Immature natural killer cell (primary cell): Measurements from ENCODE around the gene PSMD6. TPM values are rescaled to one million over a fixed set of nuclear protein-coding genes. Genes with fewer than 3 reads are reported as not detected.
A peak's percentile ranks its signal among the peaks of the same experiment; 100 is the strongest.

ENCODE experiments used
- DNase-seq, 3 donors: peaks; one replicate each; pipeline ENCODE4 v3.0.0; 2022; ENCODE audit warnings: mixed read lengths in 1 of 3
- H3K27ac Mint-ChIP-seq, 6 donors: one replicate each; pipeline ENCODE4 v1.8.0; 2020; ENCODE audit warnings: mixed read lengths in 6 of 6, mild to moderate bottlenecking in 5 of 6, inconsistent platforms in 4 of 6, moderate library complexity in 3 of 6
- H3K27me3 Mint-ChIP-seq, 3 donors: one replicate each; pipeline ENCODE4 v1.8.0; 2020 to 2021; ENCODE audit warnings: low read depth in 3 of 3, mild to moderate bottlenecking in 3 of 3, mixed read lengths in 3 of 3, moderate library complexity in 3 of 3, inconsistent platforms in 1 of 3
- H3K36me3 Mint-ChIP-seq, 3 donors: one replicate each; pipeline ENCODE4 v1.8.0; 2020; ENCODE audit warnings: mixed read lengths in 3 of 3, inconsistent platforms in 2 of 3, mild to moderate bottlenecking in 2 of 3
- H3K4me1 Mint-ChIP-seq, 2 donors: one replicate each; pipeline ENCODE4 v1.8.0; 2020; ENCODE audit warnings: inconsistent platforms in 2 of 2, mild to moderate bottlenecking in 2 of 2, mixed read lengths in 2 of 2, moderate library complexity in 1 of 2
- H3K4me3 Mint-ChIP-seq, 5 donors: one replicate each; pipeline ENCODE4 v1.8.0; 2020; ENCODE audit warnings: mild to moderate bottlenecking in 5 of 5, mixed read lengths in 5 of 5, inconsistent platforms in 3 of 5, moderate library complexity in 3 of 5
- H3K9me3 Mint-ChIP-seq, 6 donors: one replicate each; pipeline ENCODE4 v1.8.0; 2020; ENCODE audit warnings: mild to moderate bottlenecking in 6 of 6, mixed read lengths in 6 of 6, inconsistent platforms in 4 of 6, moderate library complexity in 3 of 6
- polyA plus RNA-seq, 3 donors: library from polyadenylated mRNA; unstranded; fragments of 300-500 nt; fragmentation: Illumina TruSeq; gene quantifications; one replicate each; pipeline ENCODE4 v1.2.3, GENCODE V29; 2021

PSMD6 gene
- polyA plus RNA-seq, 3 donors from 2014 or later = 92.3 to 161 (median 124) TPM

DNA sequence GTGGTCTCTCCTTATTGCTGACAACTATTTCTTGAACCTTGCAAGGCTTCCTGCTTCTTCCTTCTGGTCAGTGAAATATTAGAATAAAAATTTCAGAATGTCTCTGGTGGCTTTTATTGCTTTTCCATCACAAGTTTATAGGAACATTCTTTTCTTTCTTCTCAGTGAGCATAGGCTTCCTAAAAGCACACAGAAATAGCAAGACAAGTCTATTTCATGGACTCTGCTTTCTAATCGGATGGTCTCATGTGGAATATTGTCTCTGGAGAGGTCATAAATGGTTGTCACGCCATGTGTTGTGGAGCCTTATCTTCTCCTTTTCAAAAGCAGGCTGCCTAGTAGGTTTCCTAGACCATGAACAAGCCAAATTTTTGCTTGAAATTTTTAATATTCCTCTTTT, 9.8 kb upstream of the PSMD6 start:
- H3K27ac Mint-ChIP-seq = no peak overlapping the region
- H3K9me3 Mint-ChIP-seq = peaks cover 0 to 4% (median 0%) of the 10 kb centered on the region in 6 donors
- H3K36me3 Mint-ChIP-seq = no peaks in the 10 kb centered on the region
- H3K4me3 Mint-ChIP-seq = no peak overlapping the region
- H3K4me1 Mint-ChIP-seq = peaks cover 8 to 10% of the 10 kb centered on the region in 2 donors
- H3K27me3 Mint-ChIP-seq = peaks cover 3 to 12% (median 11%) of the 10 kb centered on the region in 3 donors
- no peak for DNase-seq

DNA sequence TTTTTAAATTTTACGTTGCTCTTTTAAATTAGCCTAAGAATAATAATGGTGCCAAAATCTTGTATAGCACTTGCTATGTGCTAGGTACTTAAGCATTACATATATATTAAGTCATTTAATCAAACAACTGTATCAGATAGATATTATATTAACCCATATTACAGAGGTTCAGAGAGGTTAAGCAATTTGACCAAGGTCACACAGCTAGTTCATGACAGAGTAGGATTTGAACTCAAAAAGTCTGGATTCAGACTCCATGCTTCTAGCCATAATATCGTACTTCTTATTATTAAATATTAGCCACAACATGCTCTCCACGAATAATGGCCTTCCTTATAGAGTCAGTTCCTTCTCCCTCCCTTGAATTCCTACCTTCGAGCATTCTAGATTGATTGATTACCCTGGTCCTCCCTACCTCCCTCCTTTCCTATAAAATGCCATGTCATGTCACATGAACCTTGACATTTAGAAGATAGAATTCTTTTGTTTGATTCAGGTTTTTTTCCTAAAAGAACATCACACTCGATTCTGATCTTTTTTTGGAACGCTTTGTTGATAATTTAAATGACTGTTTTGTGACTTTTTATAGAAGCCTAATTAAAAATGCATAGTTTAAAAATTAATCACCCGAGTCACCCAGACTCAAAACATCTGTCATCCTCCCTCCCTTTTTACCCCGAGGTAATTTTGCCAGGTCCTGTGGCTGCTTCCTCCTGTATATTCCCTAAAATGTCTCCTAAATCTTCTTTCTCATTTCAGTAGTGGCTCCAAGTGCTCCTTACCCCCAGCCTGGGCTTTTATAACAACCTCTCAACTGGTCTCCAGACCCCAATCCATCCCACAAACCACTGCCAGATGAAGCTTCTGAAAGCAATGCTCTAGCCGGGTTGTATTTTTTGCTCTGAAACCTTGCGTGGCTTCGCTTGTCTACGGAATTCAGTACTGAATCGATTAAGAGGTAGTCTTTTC, 8.5 kb upstream of the PSMD6 start:
- no peak overlapping the region for H3K27ac Mint-ChIP-seq
- H3K4me3 Mint-ChIP-seq = peak overlapping the region in 3 of 5 donors; percentile 9 to 93 (median 27)
- H3K27me3 Mint-ChIP-seq = peaks cover 7 to 14% (median 13%) of the 10 kb centered on the region in 3 donors
- no peak for DNase-seq
- peaks cover 8 to 10% of the 10 kb centered on the region in 2 donors for H3K4me1 Mint-ChIP-seq
- peaks cover 0 to 4% (median 0%) of the 10 kb centered on the region in 6 donors for H3K9me3 Mint-ChIP-seq
- H3K36me3 Mint-ChIP-seq = no peaks in the 10 kb centered on the region

DNA sequence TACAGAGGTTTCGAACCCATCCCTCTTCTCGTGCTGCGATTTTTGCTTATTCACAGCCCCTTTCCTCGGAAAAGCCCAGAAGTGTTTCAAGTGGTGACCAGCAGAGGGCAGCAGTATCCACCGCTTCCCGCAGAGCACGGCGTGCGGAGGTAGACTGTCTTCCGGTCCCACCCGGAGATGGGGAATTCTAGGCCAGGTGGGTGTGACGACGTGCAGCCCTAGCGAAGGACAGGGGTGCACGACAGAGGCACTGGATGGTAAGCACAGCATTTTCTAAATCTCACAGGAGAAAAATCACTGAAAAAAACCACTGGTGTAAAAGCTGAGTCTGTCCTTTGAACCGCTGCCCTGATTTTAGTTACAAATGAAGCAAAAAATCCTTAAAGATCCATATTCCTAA, 7.4 kb upstream of the PSMD6 start:
- Mint-ChIP-seq H3K4me1 (peaks cover 8 to 10% of the 10 kb centered on the region in 2 donors), H3K36me3 (no peaks in the 10 kb centered on the region), H3K27ac (peak overlapping the region; percentile 5 to 79 (median 66)), H3K27me3 (peaks cover 7 to 14% (median 11%) of the 10 kb centered on the region in 3 donors), H3K4me3 (peak overlapping the region; percentile 84 to 94 (median 90)), H3K9me3 (peaks cover 0 to 4% (median 0%) of the 10 kb centered on the region in 6 donors)
- peak; percentile 62 to 66 (median 63) for DNase-seq

DNA sequence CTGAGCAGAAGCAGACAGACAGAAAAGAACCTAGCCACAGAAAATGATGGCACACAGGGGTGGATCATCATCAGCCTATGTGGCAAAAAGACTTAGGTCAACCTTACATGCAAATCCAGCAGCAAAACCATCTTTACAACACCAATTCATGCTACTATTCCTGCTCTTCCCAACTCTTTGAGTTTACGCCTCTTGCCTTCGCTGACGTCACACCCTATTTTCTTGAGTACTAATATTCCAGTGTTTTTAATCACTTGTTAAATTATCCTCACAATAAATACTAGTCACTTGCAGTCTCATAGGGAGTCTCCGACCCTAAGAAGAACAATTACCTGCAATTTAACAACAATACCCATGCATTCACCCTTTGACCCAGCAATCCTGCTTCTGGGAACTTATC, 6.0 kb upstream of the PSMD6 start:
- Mint-ChIP-seq H3K36me3 (no peaks in the 10 kb centered on the region), H3K4me3 (no peak overlapping the region), H3K27me3 (peaks cover 7 to 13% (median 11%) of the 10 kb centered on the region in 3 donors), H3K9me3 (peaks cover 0 to 4% (median 0%) of the 10 kb centered on the region in 6 donors), H3K4me1 (peaks cover 11 to 13% of the 10 kb centered on the region in 2 donors), H3K27ac (no peak overlapping the region)
- DNase-seq = no peak

DNA sequence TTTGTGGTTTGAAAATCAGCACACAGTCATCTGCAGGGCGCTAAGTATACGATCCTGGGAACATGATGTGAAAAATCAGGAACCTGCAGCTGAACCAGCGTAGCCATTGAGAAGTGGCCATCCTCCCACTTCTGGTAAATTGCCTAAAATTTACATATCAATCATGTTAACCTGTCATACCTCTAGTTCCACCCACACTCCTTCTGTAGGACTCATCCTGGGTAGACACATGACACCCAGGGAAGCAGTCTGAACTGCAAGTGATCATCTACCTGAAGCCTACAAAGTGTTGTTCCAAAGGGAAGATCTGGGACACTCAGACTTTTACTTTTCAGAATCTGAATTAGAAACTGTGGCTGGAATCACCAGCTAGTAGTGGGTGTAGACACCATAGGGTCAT, 5.5 kb upstream of the PSMD6 start:
- peaks cover 0 to 2% (median 0%) of the 10 kb centered on the region in 6 donors for H3K9me3 Mint-ChIP-seq
- H3K27me3 Mint-ChIP-seq = peaks cover 7 to 11% (median 9%) of the 10 kb centered on the region in 3 donors
- H3K4me1 Mint-ChIP-seq = peaks cover 17 to 19% of the 10 kb centered on the region in 2 donors
- H3K4me3 Mint-ChIP-seq = peak overlapping the region in 1 of 5 donors; percentile 0
- no peaks in the 10 kb centered on the region for H3K36me3 Mint-ChIP-seq
- no peak overlapping the region for H3K27ac Mint-ChIP-seq
- DNase-seq = no peak

DNA sequence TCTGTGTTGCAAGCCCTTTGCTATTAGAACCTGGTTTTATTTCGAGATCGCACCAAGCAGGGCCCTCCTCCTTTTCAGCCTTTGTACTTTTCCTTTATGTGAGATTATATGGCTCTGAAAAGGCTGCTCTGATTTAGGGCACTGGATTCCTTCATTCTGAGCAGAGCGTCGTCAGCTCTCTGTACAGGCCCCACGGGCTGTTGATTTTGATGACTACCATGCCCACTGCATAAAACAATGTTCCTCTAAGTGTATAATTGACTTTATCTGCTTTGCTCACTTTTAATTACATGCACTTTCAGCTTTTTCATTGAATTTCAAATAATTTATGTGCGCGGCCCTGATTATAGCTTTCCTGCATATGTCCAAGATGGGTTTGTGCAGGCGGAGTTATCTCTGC, 4.4 kb upstream of the PSMD6 start:
- peaks cover 23 to 26% of the 10 kb centered on the region in 2 donors for H3K4me1 Mint-ChIP-seq
- H3K36me3 Mint-ChIP-seq = no peaks in the 10 kb centered on the region
- H3K27me3 Mint-ChIP-seq = peaks cover 7 to 14% (median 13%) of the 10 kb centered on the region in 3 donors
- no peak for DNase-seq
- H3K27ac Mint-ChIP-seq = no peak overlapping the region
- H3K4me3 Mint-ChIP-seq = no peak overlapping the region
- peaks cover 0 to 2% (median 0%) of the 10 kb centered on the region in 6 donors for H3K9me3 Mint-ChIP-seq

DNA sequence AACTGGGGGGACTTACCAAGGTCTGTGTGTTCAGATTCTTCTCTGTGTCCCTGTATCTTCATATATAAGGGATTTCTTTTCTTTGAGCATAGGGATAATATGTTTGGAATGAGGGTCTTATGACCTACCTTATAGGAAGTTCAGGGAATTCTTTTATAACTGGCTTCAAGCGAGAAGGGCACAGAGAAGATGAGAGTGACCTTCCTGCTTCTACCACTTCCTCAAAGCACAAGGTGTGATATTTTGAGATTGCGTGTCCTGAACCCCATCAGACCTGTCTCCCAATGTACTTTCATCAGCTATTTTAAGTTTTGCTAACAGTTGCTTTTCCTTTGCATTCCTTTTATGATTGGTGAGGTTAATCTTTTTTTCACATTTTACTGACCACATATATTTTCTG, 3.1 kb upstream of the PSMD6 start:
- Mint-ChIP-seq H3K27me3 (peaks cover 10 to 18% (median 13%) of the 10 kb centered on the region in 3 donors), H3K4me1 (peaks cover 35 to 39% of the 10 kb centered on the region in 2 donors), H3K4me3 (no peak overlapping the region), H3K36me3 (no peaks in the 10 kb centered on the region), H3K27ac (no peak overlapping the region), H3K9me3 (peaks cover 0 to 2% (median 0%) of the 10 kb centered on the region in 6 donors)
- no peak for DNase-seq

DNA sequence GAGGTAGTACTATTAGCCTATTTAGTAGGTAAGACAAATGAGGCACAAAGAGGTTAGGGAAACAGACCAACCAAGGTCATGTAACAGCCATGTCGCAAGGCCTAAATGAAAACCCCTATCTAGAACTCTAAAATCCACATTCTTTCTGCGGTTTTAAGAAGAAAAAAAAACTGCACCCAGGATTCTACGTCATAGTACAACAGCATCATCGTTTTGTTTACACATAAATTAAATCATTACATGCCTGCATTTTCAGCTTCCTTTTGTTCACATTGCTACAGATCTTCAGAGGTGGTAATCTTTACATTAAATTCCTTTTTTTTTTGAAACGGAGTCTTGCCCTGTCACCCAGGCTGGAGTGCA, 548 bp upstream of the PSMD6 start:
- H3K4me3 Mint-ChIP-seq = peak overlapping the region; percentile 88 to 89 (median 88)
- peaks cover 0 to 3% (median 3%) of the 10 kb centered on the region in 3 donors for H3K36me3 Mint-ChIP-seq
- H3K27ac Mint-ChIP-seq = peak overlapping the region; percentile 80 to 89 (median 83)
- peaks cover 8 to 11% (median 10%) of the 10 kb centered on the region in 3 donors for H3K27me3 Mint-ChIP-seq
- no peaks in the 10 kb centered on the region for H3K9me3 Mint-ChIP-seq
- H3K4me1 Mint-ChIP-seq = peaks cover 29 to 43% of the 10 kb centered on the region in 2 donors
- DNase-seq = no peak

DNA sequence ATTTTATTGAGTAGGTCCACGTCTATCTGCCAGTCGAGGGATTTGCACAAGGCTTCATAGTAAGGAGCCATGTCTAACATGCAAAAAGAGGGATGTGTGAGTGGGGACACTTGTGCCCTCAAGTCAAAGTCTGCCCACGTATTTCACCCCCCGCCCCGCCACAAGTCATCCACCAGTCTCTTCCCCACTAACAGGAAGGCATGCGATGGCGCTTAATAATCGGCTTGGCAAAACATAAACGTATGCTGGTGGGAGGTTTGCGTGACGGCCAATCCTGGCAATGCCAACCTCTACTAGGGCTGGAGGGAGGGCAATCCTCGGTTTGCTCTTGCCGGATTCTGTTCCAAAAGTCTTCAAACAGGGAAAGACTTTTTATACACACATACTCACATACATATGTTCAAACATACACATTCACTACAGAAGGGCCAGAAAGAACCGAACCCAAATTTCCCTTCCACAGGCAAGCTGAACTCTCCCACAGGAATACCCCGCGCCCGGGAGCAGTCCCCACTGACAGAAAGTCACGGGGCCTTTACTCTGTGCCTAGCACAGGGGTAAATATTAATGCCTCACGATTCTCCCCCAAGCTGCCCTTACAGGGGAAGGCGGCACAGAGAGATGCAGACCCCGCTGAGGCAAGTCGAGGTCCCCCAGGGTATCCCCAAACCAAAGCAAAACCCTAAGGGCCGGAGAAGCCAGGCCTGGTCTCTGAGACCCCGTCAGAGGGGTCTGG, 675 bp downstream of the PSMD6 start:
- peak overlapping the region; percentile 36 to 93 (median 76) for H3K27ac Mint-ChIP-seq
- peak overlapping the region; percentile 88 to 89 (median 88) for H3K4me3 Mint-ChIP-seq
- H3K4me1 Mint-ChIP-seq = peaks cover 29 to 54% of the 10 kb centered on the region in 2 donors
- H3K9me3 Mint-ChIP-seq = no peaks in the 10 kb centered on the region
- DNase-seq = no peak
- peaks cover 3 to 11% (median 10%) of the 10 kb centered on the region in 3 donors for H3K27me3 Mint-ChIP-seq
- H3K36me3 Mint-ChIP-seq = peaks cover 6 to 13% (median 11%) of the 10 kb centered on the region in 3 donors

DNA sequence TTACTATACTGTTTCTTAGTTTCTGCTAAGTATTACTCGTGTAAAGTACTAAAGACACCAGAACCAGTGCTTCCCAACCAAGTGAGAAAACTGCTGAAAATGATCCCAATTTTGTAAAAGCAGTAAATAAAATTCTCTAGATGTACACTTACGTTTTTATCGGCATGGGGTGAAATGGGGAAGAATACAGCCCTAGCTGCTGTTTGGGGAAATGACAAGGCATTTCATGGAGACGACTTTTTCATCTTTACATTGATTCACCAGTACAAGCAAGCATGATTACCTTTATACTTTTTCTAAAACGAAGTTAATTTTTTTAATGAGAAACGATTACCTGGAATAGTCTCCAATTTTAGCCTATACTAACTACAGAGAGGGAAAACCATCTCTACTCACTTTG, 1.4 kb downstream of the PSMD6 start:
- H3K36me3 Mint-ChIP-seq = peaks cover 6 to 16% (median 13%) of the 10 kb centered on the region in 3 donors
- H3K9me3 Mint-ChIP-seq = no peaks in the 10 kb centered on the region
- H3K4me1 Mint-ChIP-seq = peaks cover 29 to 57% of the 10 kb centered on the region in 2 donors
- peak overlapping the region; percentile 88 to 89 (median 88) for H3K4me3 Mint-ChIP-seq
- peak overlapping the region; percentile 36 to 93 (median 66) for H3K27ac Mint-ChIP-seq
- DNase-seq = no peak
- H3K27me3 Mint-ChIP-seq = peaks cover 2 to 10% (median 5%) of the 10 kb centered on the region in 3 donors

DNA sequence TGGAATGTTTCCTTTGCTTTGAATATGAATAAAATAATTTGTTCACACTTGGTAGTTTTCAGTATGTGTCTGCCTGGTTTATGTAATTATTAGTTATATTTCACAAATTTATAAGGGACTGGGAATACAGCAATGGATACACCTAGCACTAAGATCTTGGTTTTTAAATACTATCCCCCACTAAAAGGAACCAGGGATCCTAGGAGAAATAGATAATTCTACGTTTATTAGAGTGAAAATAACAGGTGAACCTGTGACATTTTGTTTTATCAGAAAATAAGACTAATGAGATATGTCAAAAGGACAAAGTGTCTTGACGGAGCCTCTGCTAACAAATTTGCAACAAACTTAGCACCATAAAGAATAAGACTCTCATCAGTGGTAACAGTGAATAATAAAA, 3.4 kb downstream of the PSMD6 start:
- peaks cover 29 to 71% of the 10 kb centered on the region in 2 donors for H3K4me1 Mint-ChIP-seq
- DNase-seq = no peak
- H3K9me3 Mint-ChIP-seq = no peaks in the 10 kb centered on the region
- peaks cover 2 to 10% (median 5%) of the 10 kb centered on the region in 3 donors for H3K27me3 Mint-ChIP-seq
- H3K27ac Mint-ChIP-seq = no peak overlapping the region
- peaks cover 6 to 21% (median 13%) of the 10 kb centered on the region in 3 donors for H3K36me3 Mint-ChIP-seq
- no peak overlapping the region for H3K4me3 Mint-ChIP-seq

DNA sequence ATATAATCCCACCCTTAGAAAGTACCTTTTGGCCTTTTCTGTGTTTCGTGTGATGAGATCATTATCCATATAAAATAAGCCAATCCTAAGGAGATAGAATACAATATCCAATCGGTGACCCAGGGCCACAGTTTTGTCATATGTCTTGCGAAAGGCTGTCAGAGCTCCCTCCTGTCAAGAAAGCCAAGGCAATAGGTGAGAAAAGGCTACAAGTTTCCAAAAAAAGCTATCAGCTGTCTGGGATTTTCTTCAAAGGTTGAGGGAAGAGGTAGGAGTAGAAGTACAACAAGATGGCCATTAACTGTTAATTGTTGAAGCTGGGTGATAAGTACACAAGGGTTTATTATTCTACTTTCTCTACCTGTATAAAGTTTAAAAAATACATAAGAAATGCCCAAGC, 4.0 kb downstream of the PSMD6 start:
- Mint-ChIP-seq H3K27ac (peak overlapping the region in 4 of 6 donors; percentile 13 to 69 (median 26)), H3K9me3 (no peaks in the 10 kb centered on the region), H3K36me3 (peaks cover 6 to 25% (median 20%) of the 10 kb centered on the region in 3 donors), H3K4me1 (peaks cover 31 to 72% of the 10 kb centered on the region in 2 donors), H3K4me3 (no peak overlapping the region), H3K27me3 (peaks cover 2 to 10% (median 5%) of the 10 kb centered on the region in 3 donors)
- DNase-seq = no peak

DNA sequence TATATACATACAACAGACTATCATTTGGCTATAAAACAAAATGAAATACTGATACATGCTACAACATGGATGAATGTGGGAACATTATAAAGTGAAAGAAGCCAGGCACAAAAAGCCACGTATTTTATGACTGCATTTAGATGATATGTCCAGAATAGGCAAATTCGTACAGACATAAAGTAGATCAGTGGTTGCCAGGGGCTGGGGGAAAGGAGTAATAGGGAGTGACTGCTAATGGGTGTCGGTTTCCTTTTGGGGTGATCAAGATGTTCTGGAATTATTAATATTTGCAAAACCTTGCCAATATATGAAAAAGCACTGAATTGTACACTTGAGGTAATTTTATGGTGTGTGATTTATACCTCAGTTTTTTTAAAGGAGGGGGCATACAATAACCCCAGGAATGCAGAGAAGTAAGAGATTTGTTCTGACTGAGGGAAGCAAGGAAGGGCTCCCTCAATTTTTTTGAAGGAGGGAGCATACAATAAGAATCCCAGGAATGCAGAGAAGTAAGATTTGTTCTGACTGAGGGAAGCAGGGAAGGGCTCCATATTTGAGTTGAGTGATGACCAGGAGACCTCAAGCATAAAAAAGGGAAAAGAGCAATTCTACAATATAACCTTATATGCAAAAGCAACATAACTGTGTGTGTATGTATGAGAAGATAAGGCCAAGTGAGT, 6.2 kb downstream of the PSMD6 start:
- H3K27ac Mint-ChIP-seq = peak overlapping the region in 4 of 6 donors; percentile 2 to 46 (median 22)
- peaks cover 0 to 5% (median 1%) of the 10 kb centered on the region in 3 donors for H3K27me3 Mint-ChIP-seq
- peaks cover 20 to 72% of the 10 kb centered on the region in 2 donors for H3K4me1 Mint-ChIP-seq
- DNase-seq = no peak
- no peak overlapping the region for H3K4me3 Mint-ChIP-seq
- H3K36me3 Mint-ChIP-seq = peaks cover 15 to 46% (median 36%) of the 10 kb centered on the region in 3 donors
- no peaks in the 10 kb centered on the region for H3K9me3 Mint-ChIP-seq
